Astrocyte (in vitro differentiated cells and primary cell): ENCODE measurements around the gene PRKCA.
"Not testable (repeated sequence)": the region's sequence is repeated elsewhere in the genome, so short reads cannot be mapped to it uniquely, and the experiment has no call there.

Experiments used
- EZH2 ChIP-seq: IDR thresholded peaks from 2 replicates; pipeline ENCODE4 v1.6.1; 2012; ENCODE audit warnings: mild to moderate bottlenecking, low read length, inconsistent platforms; ENCODE audit not compliant: insufficient read depth
- TF ChIP-seq, protein P1 (sequence below): IDR thresholded peaks from 2 replicates; pipeline ENCODE4 v1.5.1; 2011; ENCODE audit warnings: low read depth, mild to moderate bottlenecking, inconsistent platforms, low read length, moderate library complexity; ENCODE audit not compliant: insufficient read depth

GRCh38 chr17:66489576-66489975 is 187.2 kb downstream of the PRKCA start:
- not testable (repeated sequence) for TF ChIP-seq EZH2
- TF ChIP-seq, protein P1, sequence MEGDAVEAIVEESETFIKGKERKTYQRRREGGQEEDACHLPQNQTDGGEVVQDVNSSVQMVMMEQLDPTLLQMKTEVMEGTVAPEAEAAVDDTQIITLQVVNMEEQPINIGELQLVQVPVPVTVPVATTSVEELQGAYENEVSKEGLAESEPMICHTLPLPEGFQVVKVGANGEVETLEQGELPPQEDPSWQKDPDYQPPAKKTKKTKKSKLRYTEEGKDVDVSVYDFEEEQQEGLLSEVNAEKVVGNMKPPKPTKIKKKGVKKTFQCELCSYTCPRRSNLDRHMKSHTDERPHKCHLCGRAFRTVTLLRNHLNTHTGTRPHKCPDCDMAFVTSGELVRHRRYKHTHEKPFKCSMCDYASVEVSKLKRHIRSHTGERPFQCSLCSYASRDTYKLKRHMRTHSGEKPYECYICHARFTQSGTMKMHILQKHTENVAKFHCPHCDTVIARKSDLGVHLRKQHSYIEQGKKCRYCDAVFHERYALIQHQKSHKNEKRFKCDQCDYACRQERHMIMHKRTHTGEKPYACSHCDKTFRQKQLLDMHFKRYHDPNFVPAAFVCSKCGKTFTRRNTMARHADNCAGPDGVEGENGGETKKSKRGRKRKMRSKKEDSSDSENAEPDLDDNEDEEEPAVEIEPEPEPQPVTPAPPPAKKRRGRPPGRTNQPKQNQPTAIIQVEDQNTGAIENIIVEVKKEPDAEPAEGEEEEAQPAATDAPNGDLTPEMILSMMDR, result not testable (repeated sequence)
